Left ventricle myocardium superior (tissue), 1 donor: ENCODE results near the gene SULT1C4. TPM values are rescaled to one million over a fixed set of nuclear protein-coding genes. Genes with fewer than 3 reads are reported as not detected.
"Not testable (repeated sequence)": the region's sequence is repeated elsewhere in the genome, so short reads cannot be mapped to it uniquely, and the experiment has no call there.

Source experiments
- ATAC-seq: fragments of 200-7000 bp; cut with Tn5 transposase; one replicate; pipeline ENCODE4 v1.9.1; 2020; ENCODE audit warnings: mild to moderate bottlenecking, moderate library complexity
- DNase-seq: peaks from one replicate; pipeline ENCODE4 v3.0.0-alpha.2; 2020
- intact Hi-C: fragments of 100-400 bp; cut with micrococcal nuclease; formaldehyde crosslinking; loops from one replicate; pipeline ENCODE4 v1.11.0; 2022
- total RNA-seq: library from RNA; stranded (reverse); fragmentation: NEBNext Ultra II Directional; extraction: Animal tissue kit (Norgen Biotek cat#: 25700); gene quantifications from one replicate; pipeline ENCODE4 v1.2.1, GENCODE V29; 2021
- donor health status: DM: no; HTN: yes; CAD: no; lungs with severe emphysema.

SULT1C4 gene
- total RNA-seq, 1 donor from 2014 or later: 3.2 TPM

DNA sequence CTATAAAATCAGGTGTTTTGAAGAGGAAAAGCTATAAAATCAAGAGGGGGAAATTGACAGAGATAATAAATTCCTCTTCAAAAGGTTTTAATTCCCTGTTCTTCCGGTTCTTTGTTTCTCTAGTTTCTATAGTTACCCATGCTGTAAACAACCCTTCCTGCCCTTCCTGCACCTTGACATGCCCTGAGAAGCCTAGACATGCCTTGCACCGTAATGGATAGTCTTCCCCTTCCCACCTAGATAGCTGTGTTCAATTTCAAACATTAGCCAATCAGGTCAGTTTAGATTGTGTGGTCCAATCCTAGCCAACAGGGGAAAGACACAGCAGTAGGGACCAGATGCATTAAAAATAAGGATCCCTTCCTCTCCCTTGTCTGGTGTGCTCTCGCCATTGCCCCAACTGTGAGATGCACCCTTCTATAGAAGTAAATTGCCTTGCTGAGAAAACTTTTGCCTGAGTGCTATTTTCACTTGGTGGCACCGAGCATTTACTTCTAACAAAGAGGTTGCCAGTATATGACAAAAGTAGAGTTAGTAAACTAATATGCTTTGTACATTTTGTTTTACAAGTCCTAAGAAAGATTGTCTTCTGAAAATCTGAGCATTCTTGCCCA is 27.1 kb downstream of the SULT1C4 start:
- ATAC-seq (no peak), DNase-seq (no peak)
- intact Hi-C loops: no loop called here

DNA sequence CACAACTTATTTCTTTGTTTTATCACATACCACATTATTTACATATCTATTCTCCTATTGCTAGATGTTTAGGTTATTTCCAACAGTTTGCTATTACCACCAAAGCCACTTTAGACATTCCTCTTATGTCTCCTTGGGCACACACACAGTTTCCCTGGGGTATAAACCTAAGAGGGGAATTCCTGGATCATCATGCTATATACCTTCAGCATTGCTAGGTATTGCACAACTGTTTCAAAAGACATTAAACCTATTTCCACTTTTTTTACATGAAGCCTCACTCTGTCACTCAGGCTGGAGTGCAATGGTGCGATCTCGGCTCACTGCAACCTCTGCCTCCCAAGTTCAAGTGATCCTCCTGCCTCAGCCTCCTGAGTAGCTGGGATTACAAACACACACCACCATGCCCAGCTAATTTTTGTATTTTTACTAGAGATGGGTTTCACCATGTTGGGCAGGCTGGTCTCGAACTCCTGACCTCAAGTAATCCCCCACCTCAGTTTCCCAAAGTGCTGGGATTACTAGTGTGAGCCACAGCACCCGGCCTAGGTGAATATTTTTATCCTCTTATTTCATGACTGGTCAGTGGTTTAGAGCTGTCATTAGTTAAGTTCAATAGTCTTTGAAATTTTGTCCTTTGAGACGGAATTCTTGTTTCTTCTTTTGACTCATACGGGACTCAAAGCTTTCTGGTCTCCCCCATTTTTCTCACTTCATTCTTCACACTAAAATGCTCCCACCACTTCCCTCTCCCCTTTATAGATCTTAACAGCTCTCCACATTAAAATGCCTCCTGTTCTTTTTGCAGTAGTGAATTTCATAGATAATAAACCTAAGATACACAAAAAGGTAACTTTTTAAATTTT is 30.3 kb downstream of the SULT1C4 start:
- no peak for DNase-seq
- no peak for ATAC-seq
- intact Hi-C loops: no loop called here

DNA sequence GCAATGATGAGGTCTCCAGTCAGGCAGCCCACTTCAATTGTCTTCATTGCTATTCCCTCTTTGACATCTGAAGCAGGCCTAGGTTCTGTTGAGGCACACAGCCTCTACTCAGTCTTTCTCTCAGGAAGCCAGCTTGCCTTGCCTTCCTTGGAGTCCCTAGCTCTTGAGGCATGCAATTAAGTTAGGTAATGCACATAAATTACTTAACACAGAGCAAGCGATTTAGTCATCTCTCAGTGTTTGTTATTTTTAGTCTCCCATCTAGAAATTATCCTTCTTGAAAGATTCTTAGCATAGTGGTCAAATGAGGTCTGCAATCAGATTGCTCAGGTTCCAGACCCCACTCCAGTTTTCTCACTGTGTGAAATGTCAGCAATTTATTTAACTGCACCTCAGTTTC is 32.0 kb downstream of the SULT1C4 start:
- DNase-seq: no peak
- intact Hi-C loops: no loop called here
- no peak for ATAC-seq

DNA sequence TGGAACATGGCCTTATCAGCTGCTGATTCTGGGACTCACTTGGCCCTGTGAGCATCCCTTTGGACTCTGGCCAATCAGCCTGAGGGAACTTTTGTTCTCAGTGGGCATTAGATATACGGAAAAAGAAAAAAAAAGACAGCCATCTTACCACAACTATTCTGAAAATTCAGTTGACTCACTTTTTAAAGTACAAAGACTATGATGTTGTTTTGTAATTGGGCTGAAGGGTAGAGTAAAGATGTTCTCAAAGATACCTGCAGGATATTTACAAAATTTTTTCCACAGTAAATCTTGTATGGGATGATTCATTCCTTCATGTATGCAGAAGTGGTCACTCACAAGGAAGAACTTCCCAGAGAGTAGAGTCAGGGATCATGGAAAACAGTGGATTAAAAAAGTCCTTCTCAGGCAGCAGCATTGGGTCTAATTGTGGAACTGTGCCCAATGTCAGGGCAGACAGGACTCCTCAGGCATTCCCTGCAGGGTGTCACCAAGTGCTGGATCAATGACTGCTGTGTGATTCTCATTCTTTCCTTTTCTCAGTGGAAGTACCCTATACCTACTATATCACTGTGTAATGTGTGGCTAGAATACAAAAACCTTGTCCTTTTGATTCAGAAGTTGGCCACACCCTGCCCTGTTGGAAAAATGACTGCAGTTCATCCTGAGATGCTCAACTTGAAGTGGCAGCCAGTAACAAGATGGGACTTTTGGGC is 35.4 kb downstream of the SULT1C4 start:
- DNase-seq: no peak
- intact Hi-C loops: no loop called here
- ATAC-seq: no peak

DNA sequence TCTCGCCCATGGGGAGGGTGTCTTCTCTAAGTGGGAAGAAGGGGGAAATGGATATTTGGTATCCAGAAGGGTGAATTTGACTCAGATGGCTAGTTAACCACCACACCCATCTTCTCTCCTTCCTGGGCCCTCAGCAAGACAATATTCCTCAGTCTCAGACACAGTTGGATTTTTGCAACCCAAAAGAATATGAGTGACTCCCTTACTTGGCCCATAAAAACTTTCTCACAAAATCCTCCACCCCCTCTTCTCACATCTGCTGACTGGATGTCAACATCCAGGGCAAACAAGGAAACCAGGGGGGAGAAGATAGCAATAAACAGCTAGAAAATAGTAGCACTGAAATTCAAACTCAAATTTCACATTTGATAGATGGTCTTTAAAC is 35.9 kb downstream of the SULT1C4 start:
- DNase-seq (no peak), ATAC-seq (no peak)
- intact Hi-C loops: no loop called here

DNA sequence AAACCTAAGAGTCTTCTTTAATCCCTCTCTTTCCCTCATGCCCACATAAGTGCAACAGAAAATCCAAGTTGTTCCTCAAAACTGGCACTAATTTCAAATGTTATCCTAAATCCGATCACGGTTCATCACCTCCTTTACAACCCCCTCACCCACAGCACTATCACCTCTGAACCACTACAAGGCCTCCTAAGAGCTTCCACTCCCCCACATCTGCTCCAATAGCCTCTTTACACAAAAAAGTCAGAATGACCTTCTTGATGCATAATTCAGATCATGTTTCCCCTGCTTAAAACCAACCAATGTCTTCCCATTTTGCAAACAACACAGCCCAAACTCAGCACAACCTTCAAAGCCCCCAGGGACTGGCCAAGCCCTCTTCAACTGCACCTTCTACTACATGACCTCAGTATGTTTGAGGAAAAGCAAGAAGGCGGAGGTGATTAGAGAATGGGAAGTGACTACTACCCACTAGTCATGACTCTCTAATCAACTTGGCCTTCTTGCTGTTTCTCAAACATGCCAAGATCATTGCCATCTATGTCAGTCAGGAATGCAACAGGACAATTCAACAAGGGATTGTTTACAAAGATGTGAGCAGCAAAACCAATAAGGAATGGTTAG is 36.6 kb downstream of the SULT1C4 start:
- ATAC-seq (no peak), DNase-seq (no peak)
- intact Hi-C loops: no loop called here

DNA sequence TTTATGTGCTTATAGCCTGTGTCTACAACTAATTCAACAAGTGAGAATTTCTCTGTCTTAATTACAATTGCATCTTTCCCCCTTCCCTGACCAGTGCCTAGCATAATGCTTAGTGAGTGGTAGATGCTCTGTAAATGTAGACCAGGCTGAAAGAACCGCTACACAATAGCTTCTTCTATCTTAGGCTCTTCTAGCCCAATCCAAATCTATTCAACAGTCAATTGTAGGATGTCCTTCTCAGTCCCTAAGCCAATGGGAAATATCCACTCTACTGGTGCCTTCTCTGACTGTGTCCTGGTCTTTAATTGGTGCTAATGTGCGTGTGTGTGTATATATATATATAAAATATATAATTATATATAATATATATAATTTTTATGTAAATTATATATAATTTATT is 37.2 kb downstream of the SULT1C4 start:
- intact Hi-C loops: no loop called here
- ATAC-seq (no peak), DNase-seq (no peak)

DNA sequence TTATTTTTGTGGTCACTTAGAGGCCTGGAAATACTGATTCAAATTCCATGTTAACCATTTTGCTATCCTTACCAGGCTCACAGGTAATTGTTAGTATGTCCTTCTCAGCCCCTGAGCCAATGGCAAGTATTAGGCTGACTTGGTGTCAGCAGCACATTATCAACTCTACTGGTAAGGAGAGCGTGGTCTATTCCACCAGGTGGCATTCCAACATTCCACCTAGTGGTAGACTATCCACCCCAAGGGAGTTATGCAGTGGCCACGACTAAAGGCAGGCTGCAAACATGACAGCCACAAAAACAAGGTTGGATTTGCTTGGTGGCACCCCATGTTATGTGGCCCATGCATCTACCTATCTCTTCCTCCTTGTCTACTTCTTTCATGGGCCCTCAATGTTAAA is 39.5 kb downstream of the SULT1C4 start:
- DNase-seq (no peak), ATAC-seq (no peak)
- intact Hi-C loops: no loop called here

DNA sequence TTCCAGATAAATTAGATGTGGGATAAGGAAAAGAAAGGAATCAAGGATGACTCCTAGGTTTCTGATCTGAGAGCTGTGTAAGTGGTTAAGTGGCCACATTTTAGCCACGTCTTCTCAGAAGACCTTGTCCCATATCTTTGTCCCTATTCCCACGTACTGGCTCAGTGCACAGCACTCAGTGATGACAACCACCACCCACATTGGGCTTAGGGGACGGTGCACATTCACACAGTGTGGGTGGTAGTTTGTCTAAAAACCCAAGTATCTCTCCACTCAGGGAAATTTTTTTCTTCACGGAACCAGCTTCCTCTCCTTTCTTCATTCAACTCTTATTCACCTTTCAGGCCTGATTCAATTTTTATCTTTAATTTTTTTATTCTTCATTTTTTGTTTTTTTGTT is 40.7 kb downstream of the SULT1C4 start:
- DNase-seq (no peak), ATAC-seq (no peak)
- intact Hi-C loops: no loop called here

DNA sequence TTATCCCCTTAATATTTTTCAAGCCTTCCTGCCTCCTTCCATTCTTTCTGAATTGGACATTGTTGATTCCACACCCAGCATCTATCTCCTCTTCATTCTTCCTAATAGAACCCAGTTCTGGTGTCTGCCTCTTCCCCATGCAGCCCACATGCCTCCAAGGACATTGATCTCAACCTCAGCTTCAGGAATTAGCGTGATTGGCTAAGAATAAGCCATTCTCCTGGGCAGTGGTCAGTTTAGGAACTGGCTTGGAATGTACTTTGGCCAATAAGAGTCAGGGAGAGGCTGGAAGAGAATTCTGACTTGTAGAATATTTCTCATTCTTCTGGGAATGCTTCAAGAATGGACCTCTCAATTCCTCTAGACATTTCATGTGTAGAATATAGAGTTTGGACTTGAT is 45.3 kb downstream of the SULT1C4 start:
- DNase-seq (no peak), ATAC-seq (no peak)
- intact Hi-C loops: no loop called here

DNA sequence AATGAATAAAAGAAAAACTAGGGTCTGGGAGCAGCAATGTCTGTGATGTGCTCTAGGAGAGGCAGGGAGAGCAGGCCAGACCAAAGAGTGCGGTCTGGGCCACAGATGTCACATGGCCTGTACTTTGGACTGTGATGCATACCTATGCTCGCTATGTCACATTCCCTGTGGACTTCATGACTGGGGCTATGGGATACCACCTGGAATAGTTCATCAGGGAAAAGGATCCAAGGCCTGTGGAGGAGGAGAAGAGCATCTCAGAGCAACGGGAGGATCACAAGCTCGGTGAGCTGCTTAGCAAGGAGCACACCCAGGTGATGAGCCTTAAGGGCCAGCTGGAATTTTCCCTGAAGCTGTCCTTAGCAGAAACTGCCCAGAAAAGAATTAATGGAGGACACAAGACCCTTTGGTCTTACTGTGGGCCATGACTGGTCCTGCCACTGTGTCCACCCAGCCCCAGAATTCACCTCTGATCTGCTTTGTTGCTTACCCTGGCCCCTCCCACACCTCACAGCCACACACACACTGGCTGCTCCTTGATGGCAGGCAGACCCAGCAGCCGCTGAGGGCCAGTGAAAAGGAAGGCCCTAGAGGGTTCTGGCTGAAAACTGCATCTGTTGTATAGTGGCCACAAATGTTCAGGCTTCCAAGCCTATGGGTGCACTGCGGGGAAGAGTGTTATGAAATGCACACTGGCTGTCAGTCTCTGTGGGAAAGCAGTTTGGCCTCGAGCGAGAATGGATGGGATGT is 45.9 kb downstream of the SULT1C4 start:
- ATAC-seq (no peak), DNase-seq (no peak)
- intact Hi-C loops: no loop called here

DNA sequence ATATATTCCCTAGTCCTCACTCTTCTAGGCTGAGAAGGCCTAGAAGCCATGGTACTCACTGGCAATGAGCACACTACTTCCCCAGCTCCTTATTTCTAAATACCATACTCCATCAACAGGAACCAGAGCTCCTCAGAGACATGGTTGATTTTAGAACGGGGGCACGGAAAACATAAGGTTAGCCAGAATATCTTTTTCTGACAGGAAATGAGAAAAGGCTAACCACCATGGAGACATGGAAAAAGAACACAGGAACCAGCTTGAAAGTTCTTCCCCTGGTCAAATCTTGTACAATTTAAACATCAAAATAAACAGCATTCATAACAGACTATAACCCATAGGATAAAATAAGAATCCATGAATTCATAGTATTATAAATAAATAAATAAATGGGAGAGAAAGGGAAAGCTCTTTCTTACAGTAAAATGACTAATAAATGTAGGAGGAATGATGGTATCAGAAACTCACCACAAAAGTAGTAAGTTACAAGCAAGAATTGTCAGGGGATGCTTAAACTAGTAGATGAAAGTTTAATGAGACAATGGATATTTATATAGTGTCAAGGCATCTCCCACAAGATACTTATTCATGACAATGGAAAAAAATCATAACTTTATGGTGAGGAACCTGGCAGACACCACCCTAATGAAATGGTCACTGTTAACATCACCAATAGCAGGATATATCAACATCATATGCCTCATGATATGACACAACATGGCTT is 50.7 kb downstream of the SULT1C4 start:
- intact Hi-C loops: no loop called here
- ATAC-seq (no peak), DNase-seq (no peak)

DNA sequence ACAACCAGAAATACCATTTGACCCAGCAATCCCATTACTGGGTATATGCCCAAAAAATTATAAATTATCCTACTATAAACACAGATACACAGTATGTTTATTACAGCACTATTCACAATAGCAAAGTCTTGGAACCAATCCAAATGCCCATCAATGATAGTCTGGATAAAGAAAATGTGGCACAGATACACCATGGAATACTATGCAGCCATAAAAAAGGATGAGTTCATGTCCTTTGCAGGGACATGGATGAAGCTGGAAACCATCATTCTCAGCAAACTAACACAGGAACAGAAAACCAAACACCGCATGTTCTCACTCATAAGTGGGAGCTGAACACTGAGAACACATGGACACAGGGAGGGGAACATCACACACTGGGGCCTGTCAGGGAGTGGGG is 57.8 kb downstream of the SULT1C4 start:
- intact Hi-C loops, ATAC-seq, DNase-seq: not testable (repeated sequence)

DNA sequence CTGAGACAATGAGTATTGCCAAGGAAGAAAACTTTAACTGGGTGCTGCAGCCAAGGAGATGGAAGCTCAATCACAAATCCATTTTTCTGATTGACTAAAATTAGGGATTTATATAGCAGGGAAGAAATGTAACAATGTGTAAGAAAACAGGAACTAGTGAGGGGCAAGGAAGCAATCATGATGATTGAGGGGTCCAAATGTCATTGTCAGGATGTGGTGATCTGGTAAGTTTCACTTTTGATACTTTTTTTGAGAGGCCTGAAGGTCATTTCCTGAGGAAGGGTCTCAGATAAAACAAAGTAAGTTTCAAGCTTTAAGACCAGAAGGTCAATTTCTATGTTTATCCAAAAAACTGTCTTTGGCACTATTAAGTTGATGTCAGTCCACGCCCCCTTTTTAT is 59.2 kb downstream of the SULT1C4 start:
- intact Hi-C loops: no loop called here
- DNase-seq: no peak
- ATAC-seq: no peak

Other genes with a start within 250 kb of the SULT1C4 start
- gene SULT1C3, start 138.0 kb upstream of the SULT1C4 start, total RNA-seq: not detected
- gene SULT1C2, start 89.1 kb upstream of the SULT1C4 start, total RNA-seq: 0.55 TPM
- gene GCC2, start 71.3 kb downstream of the SULT1C4 start, total RNA-seq: 23.9 TPM
- gene LIMS1, start 156.5 kb downstream of the SULT1C4 start, total RNA-seq: 74.3 TPM